Breast epithelium (tissue), 4 donors: ENCODE measurements around the gene LYST. TPM values are rescaled to one million over a fixed set of nuclear protein-coding genes. Genes with fewer than 3 reads are reported as not detected.

Experiments used
- DNase-seq, 2 donors: peaks; one replicate each; pipeline ENCODE4 v3.0.0-alpha.2; 2019; ENCODE audit warnings: low spot score in 2 of 2
- H3K27ac ChIP-seq, 2 donors: fragments of 200-600 bp; sonication (generic) in 1 of 2; one replicate each; pipeline ENCODE4 v1.5.1; 2016 to 2019; ENCODE audit warnings: mild to moderate bottlenecking in 1 of 2
- H3K27me3 ChIP-seq, 2 donors: fragments of 200-600 bp; sonication (generic) in 1 of 2; one replicate each; pipeline versions ENCODE4 v1.5.1 to v1.6.0; 2017 to 2019; ENCODE audit warnings: control low read depth in 1 of 2, mild to moderate bottlenecking in 1 of 2
- H3K36me3 ChIP-seq: fragments of 200-600 bp; one replicate; pipeline ENCODE4 v1.5.1; 2019
- H3K4me1 ChIP-seq, 2 donors: fragments of 200-600 bp; sonication (generic); one replicate each; pipeline ENCODE4 v1.5.1; 2016 to 2019; ENCODE audit warnings: control low read depth in 1 of 2
- H3K4me3 ChIP-seq, 3 donors: fragments of 200-600 bp; sonication (generic); 1 replicate in 2 of 3; 2 replicates in 1 of 3; pipeline ENCODE4 v1.5.1; 2016 to 2019; ENCODE audit warnings: mild to moderate bottlenecking in 3 of 3, moderate library complexity in 2 of 3
- H3K9me3 ChIP-seq, 2 donors: fragments of 200-600 bp; sonication (generic) in 1 of 2; one replicate each; pipeline ENCODE4 v1.5.1; 2016 to 2019; ENCODE audit warnings: control low read depth in 1 of 2
- CTCF ChIP-seq, 3 donors: fragments of 450-650 bp; IDR thresholded peaks; one replicate each; pipeline ENCODE4 v1.5.1; 2016 to 2017; ENCODE audit warnings: antibody characterized with exemption in 3 of 3, mild to moderate bottlenecking in 3 of 3, moderate library complexity in 3 of 3
- POLR2A ChIP-seq: fragments of 450-650 bp; IDR thresholded peaks from one replicate; pipeline ENCODE4 v1.6.1; 2016; ENCODE audit warnings: antibody characterized with exemption, mild to moderate bottlenecking, moderate library complexity
- POLR2AphosphoS5 ChIP-seq, 3 donors: sonication (generic); formaldehyde crosslinking; IDR thresholded peaks; one replicate each; pipeline ENCODE4 v1.6.1; 2017; ENCODE audit warnings: antibody characterized with exemption in 3 of 3
- intact Hi-C: fragments of 100-400 bp; cut with DNase I; formaldehyde crosslinking; loops from one replicate; pipeline ENCODE4 v1.15.1; 2023; ENCODE audit warnings: low total_unique reads
- total RNA-seq, 3 donors: library from RNA; depleted of rRNA; stranded (reverse); fragments of >200 nt; gene quantifications; one replicate each; pipeline ENCODE4 v1.1.0, GENCODE V29; 2016

Gene LYST
- total RNA-seq, 3 donors from 2014 or later, result 63.3 to 78.3 (median 66.1) TPM

- no peak overlapping the region for H3K27ac ChIP-seq
- no peak for DNase-seq
- H3K27me3 ChIP-seq, result no peaks in the 10 kb centered on the region
- H3K36me3 ChIP-seq, result no peaks in the 10 kb centered on the region
- no peaks in the 10 kb centered on the region for H3K4me1 ChIP-seq
- no peak overlapping the region for H3K4me3 ChIP-seq
- intact Hi-C loops, result no loop called here
- TF ChIP-seq CTCF (IDR thresholded peaks at IDR 0.05) (no peak), POLR2A (no peak), POLR2AphosphoS5 (IDR thresholded peaks at IDR 0.05) (no peak)
- H3K9me3 ChIP-seq, result peaks cover 0 to 2% of the 10 kb centered on the region in 2 donors
Observed at GRCh38 chr1:235659186-235659771, 207.4 kb downstream of the LYST start.

- TF ChIP-seq CTCF (IDR thresholded peaks at IDR 0.05) (no peak), POLR2AphosphoS5 (IDR thresholded peaks at IDR 0.05) (no peak), POLR2A (no peak)
- Histone ChIP-seq H3K27ac (no peak overlapping the region), H3K9me3 (peaks cover 0 to 6% of the 10 kb centered on the region in 2 donors), H3K36me3 (no peaks in the 10 kb centered on the region), H3K27me3 (no peaks in the 10 kb centered on the region), H3K4me3 (no peak overlapping the region), H3K4me1 (no peaks in the 10 kb centered on the region)
- intact Hi-C loops, result no loop called here
- no peak for DNase-seq
Observed at GRCh38 chr1:235657747-235658526, 208.8 kb downstream of the LYST start.

GRCh38 chr1:235657269-235657668, 209.4 kb downstream of the LYST start:
- DNase-seq, result no peak
- intact Hi-C loops, result no loop called here
- no peaks in the 10 kb centered on the region for H3K27me3 ChIP-seq
- H3K4me1 ChIP-seq, result no peaks in the 10 kb centered on the region
- no peak overlapping the region for H3K27ac ChIP-seq
- H3K9me3 ChIP-seq, result peaks cover 0 to 6% of the 10 kb centered on the region in 2 donors
- no peak overlapping the region for H3K4me3 ChIP-seq
- H3K36me3 ChIP-seq, result no peaks in the 10 kb centered on the region
- TF ChIP-seq CTCF (IDR thresholded peaks at IDR 0.05) (no peak), POLR2A (no peak), POLR2AphosphoS5 (IDR thresholded peaks at IDR 0.05) (no peak)

- Histone ChIP-seq H3K27ac (no peak overlapping the region), H3K27me3 (peaks cover 0 to 17% of the 10 kb centered on the region in 2 donors), H3K36me3 (no peaks in the 10 kb centered on the region), H3K9me3 (peaks cover 0 to 6% of the 10 kb centered on the region in 2 donors), H3K4me3 (no peak overlapping the region), H3K4me1 (no peaks in the 10 kb centered on the region)
- intact Hi-C loops, result no loop called here
- TF ChIP-seq CTCF (IDR thresholded peaks at IDR 0.05) (no peak), POLR2AphosphoS5 (IDR thresholded peaks at IDR 0.05) (no peak), POLR2A (no peak)
- DNase-seq, result no peak
Observed at GRCh38 chr1:235652364-235652763, 214.3 kb downstream of the LYST start.

- H3K27ac ChIP-seq, result no peak overlapping the region
- H3K36me3 ChIP-seq, result no peaks in the 10 kb centered on the region
- peaks cover 0 to 20% of the 10 kb centered on the region in 2 donors for H3K27me3 ChIP-seq
- H3K4me3 ChIP-seq, result peak overlapping the region in 1 of 3 donors; percentile 67
- no peak for DNase-seq
- H3K4me1 ChIP-seq, result no peaks in the 10 kb centered on the region
- intact Hi-C loops, result no loop called here
- TF ChIP-seq POLR2A (no peak), CTCF (IDR thresholded peaks at IDR 0.05) (no peak)
- H3K9me3 ChIP-seq, result peaks cover 0 to 6% of the 10 kb centered on the region in 2 donors
Observed at GRCh38 chr1:235651170-235651806, 215.4 kb downstream of the LYST start.
